Omental fat pad (tissue), 4 donors: ENCODE measurements around the gene PPP1R1B. TPM values are rescaled to one million over a fixed set of nuclear protein-coding genes. Genes with fewer than 3 reads are reported as not detected.

Source experiments
- ATAC-seq: fragments of 150-250 bp; one replicate; pipeline ENCODE4 v1.9.1; 2016; ENCODE audit warnings: mild to moderate bottlenecking, moderate library complexity; ENCODE audit not compliant: low FRiP score
- DNase-seq: peaks from one replicate; pipeline ENCODE4 v3.0.0-alpha.2; 2019; ENCODE audit warnings: low spot score
- total RNA-seq, 4 donors: library from RNA; depleted of rRNA; stranded (reverse); fragments of >200 nt; gene quantifications; one replicate each; pipeline ENCODE4 v1.1.0, GENCODE V29; 2016
- TF ChIP-seq, protein P1 (sequence below), 3 donors: fragments of 450-650 bp; IDR thresholded peaks; one replicate each; pipeline ENCODE4 v1.5.1; 2016 to 2017; ENCODE audit warnings: antibody characterized with exemption in 3 of 3, mild to moderate bottlenecking in 3 of 3, moderate library complexity in 2 of 3

The PPP1R1B gene
- total RNA-seq, 4 donors from 2014 or later = 13.9 to 27.0 (median 19.1) TPM

DNA sequence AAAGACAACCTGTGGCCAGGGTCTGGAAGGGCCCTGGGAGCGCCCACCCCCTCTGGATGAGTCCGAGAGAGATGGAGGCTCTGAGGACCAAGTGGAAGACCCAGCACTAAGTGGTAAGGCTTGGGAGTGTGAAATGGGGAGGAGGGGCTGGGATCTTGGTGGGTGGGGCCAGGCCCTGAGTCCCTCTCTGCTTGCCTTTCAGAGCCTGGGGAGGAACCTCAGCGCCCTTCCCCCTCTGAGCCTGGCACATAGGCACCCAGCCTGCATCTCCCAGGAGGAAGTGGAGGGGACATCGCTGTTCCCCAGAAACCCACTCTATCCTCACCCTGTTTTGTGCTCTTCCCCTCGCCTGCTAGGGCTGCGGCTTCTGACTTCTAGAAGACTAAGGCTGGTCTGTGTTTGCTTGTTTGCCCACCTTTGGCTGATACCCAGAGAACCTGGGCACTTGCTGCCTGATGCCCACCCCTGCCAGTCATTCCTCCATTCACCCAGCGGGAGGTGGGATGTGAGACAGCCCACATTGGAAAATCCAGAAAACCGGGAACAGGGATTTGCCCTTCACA is 8.9 kb downstream of the PPP1R1B start:
- no peak for ATAC-seq
- no peak for DNase-seq
- TF ChIP-seq, protein P1, sequence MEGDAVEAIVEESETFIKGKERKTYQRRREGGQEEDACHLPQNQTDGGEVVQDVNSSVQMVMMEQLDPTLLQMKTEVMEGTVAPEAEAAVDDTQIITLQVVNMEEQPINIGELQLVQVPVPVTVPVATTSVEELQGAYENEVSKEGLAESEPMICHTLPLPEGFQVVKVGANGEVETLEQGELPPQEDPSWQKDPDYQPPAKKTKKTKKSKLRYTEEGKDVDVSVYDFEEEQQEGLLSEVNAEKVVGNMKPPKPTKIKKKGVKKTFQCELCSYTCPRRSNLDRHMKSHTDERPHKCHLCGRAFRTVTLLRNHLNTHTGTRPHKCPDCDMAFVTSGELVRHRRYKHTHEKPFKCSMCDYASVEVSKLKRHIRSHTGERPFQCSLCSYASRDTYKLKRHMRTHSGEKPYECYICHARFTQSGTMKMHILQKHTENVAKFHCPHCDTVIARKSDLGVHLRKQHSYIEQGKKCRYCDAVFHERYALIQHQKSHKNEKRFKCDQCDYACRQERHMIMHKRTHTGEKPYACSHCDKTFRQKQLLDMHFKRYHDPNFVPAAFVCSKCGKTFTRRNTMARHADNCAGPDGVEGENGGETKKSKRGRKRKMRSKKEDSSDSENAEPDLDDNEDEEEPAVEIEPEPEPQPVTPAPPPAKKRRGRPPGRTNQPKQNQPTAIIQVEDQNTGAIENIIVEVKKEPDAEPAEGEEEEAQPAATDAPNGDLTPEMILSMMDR (IDR thresholded peaks at IDR 0.05) = no peak

DNA sequence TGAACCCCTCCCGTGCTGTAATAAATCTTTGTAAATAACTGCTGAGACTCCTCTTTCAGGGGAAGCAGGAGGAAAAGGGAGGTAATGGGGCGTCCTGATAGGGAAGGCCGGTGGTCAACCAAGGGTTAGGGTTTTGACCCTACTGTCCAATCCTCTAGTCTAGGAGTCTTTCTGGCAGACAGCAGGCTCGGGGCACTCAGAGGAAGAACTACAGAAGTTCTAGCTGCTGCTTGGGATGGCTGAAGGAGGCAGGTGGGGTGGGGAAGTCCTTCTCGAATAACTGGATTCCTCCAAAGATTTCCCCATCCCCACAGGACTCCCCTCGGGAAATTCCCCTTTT is 9.8 kb downstream of the PPP1R1B start:
- no peak for ATAC-seq
- no peak for DNase-seq
- TF ChIP-seq, protein P1 (IDR thresholded peaks at IDR 0.05) = no peak

DNA sequence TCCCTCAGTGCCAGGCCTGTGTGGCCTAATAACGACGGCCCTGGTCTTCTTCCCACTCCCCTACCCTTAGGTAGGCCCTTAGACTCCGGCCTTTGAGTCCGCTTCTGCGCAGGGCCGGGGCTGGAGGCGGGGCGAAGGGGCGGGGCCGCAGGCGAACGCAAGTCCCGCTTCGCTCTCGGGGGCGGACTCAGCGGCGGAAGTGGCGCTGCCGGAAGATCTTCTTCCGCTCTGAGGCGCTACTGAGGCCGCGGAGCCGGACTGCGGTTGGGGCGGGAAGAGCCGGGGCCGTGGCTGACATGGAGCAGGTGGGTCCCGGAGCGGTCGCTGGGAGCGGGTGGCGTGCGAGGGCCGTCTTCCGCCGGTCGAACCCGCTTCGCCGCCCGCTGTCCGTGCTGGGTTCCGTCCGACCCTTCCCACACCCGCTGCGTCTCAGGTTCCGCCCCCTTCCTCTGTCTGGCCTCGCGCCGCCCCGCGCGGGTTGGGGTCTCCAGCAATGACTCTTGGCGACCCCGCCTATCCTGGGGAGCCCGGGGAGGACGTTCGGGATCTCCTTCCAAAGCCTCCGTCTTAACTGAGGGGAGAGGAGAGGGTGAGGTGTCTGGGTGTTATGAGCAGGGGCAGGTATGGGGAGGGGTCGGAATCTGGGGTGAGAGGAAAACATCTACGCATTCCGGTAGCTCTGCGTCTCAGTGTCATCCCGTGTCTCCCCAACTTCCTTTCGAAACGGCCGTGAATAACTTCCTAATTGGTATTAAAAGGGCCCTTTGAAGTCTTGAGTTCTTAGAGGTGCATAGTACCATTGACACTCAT is 10.4 kb downstream of the PPP1R1B start, which contains the start of gene STARD3:
Gene STARD3 (plus strand): TSS at position 218 of the 810 bp plus-strand sequence. CDS start 16,388 bp downstream, outside the sequence.
- TF ChIP-seq, protein P1 (IDR thresholded peaks at IDR 0.05) = no peak
- DNase-seq = peak; percentile 54
- peak; percentile 89 for ATAC-seq

DNA sequence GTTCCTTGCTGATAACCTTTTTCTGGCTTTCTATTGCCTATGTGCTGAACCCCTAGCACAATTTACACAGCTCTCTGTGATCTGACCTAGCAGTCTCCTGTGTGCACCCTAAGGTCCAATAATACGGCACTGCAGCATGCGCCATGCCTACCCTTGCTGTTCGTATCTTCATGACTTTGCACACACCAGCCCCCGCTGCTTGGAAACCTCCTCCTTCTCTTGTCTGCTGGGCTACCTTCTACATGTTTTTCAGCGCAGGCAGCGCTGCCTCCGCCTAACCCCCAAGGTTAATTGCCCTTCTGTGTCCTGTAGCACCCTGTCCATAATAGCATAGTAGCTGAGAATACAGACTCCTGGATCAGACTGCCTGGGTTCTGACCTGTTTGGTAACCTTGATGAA is 11.6 kb downstream of the PPP1R1B start:
- TF ChIP-seq, protein P1 (IDR thresholded peaks at IDR 0.05) = no peak
- ATAC-seq = no peak
- DNase-seq = no peak

DNA sequence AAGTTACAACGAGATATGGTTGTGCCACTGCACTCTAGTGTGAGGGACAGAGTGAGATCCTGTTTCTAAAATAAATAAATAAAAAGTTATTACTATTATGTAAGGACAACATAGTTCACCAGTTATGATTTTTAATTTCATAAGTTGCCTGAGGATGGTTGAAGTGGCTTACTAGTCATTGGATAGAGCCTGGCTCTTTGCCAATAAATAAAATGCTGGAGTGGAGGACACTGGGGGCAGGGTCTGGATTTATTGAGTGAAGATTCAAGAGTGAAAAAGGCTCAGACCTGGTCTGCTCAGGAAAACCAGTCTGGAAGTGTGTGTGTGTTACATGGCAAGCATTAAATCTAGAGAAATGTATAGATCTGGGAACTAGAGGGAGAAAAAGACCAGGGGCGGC is 12.3 kb downstream of the PPP1R1B start:
- TF ChIP-seq, protein P1 (IDR thresholded peaks at IDR 0.05) = no peak
- no peak for DNase-seq
- no peak for ATAC-seq

DNA sequence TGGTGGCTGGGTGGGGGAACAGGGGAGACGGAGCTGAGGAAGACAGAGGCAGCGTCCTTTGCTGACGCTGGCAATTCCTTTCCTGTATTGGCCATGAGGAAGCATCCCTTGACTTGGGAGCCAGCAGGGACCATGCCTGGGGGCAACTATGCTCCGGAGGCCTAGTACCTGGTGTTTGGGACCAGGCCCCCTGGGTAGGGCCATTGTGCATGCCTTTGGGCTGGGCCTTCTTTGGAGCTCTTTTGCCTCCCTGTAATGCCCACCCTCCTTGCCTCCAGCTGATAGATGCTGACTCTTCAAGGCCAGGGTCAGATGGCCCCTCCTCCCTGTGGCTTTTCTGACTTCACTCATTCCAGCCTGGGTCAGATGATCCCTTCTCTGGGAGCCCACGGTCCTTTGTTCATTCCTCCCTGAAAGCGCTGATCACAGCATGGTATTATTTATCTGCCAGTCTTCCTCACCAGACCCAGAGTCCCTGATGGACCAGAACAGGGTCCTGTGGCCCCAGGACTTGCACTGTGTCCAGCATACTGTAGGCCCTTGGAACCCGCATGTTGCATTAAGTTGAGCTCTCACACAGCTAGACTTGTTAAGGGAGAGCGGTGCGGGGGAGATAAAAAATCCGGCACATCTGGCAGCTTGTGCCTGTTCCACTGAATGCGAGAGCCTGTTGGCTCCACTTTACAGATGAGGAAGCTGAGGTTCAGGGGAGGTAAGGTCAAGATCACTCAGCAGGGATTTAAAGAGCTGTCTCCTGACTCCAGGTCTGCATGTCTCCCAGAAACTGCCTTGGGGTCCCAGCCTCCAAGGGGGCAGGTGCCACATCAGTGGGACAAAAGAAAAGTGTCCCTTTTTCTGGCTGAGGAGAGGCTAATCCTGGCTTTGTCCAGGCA is 13.1 kb downstream of the PPP1R1B start:
- TF ChIP-seq, protein P1 (IDR thresholded peaks at IDR 0.05) = no peak
- DNase-seq = no peak
- no peak for ATAC-seq
